HG03565 (cell line): ENCODE measurements around the gene CNGA4.

Experiments used
- ATAC-seq: cut with Tn5 transposase; IDR thresholded peaks from one replicate; pipeline ENCODE4 v1.9.1; 2021; ENCODE audit warnings: mild to moderate bottlenecking, moderate library complexity; ENCODE audit not compliant: unreplicated experiment

The CNGA4 gene

GRCh38 chr11:6238902-6239301 lies at the start of gene CNGA4:
Gene CNGA4, plus strand, starts transcription at chr11:6239089. Its CDS starts 118 bp downstream, at chr11:6239207.
- no peak for ATAC-seq

- ATAC-seq = no peak
Measured at GRCh38 chr11:6191742-6192141, 47.1 kb upstream of the CNGA4 start.

GRCh38 chr11:6194065-6194581 lies 44.8 kb upstream of the CNGA4 start:
- ATAC-seq = no peak

- ATAC-seq = no peak
Measured at GRCh38 chr11:6196396-6196795, 42.5 kb upstream of the CNGA4 start.

GRCh38 chr11:6197466-6198200 lies 41.3 kb upstream of the CNGA4 start:
- ATAC-seq = no peak

- no peak for ATAC-seq
Measured at GRCh38 chr11:6199174-6199810, 39.6 kb upstream of the CNGA4 start, which contains the start of gene OR52W1. Gene OR52W1, plus strand, starts transcription at chr11:6199224. Its CDS starts 0 bp downstream, at chr11:6199224.

GRCh38 chr11:6200975-6201374 lies 37.9 kb upstream of the CNGA4 start:
- ATAC-seq = no peak

- ATAC-seq = no peak
Measured at GRCh38 chr11:6201481-6201880, 37.4 kb upstream of the CNGA4 start.

- ATAC-seq = no peak
Measured at GRCh38 chr11:6202041-6202440, 36.8 kb upstream of the CNGA4 start.

- ATAC-seq = peak; percentile 71
Measured at GRCh38 chr11:6203327-6203726, 35.6 kb upstream of the CNGA4 start.

- no peak for ATAC-seq
Measured at GRCh38 chr11:6204706-6205105, 34.2 kb upstream of the CNGA4 start.

GRCh38 chr11:6205366-6205765 lies 33.5 kb upstream of the CNGA4 start, which contains the start of gene C11orf42:
Gene C11orf42, plus strand, starts transcription at chr11:6205557. Its CDS starts 59 bp downstream, at chr11:6205616.
- ATAC-seq = no peak

- no peak for ATAC-seq
Measured at GRCh38 chr11:6206456-6207180, 32.3 kb upstream of the CNGA4 start.

- ATAC-seq = no peak
Measured at GRCh38 chr11:6209801-6210200, 29.1 kb upstream of the CNGA4 start.

- ATAC-seq = no peak
Measured at GRCh38 chr11:6210274-6210955, 28.5 kb upstream of the CNGA4 start.

GRCh38 chr11:6214530-6214929 lies 24.4 kb upstream of the CNGA4 start:
- ATAC-seq = no peak

- ATAC-seq = no peak
Measured at GRCh38 chr11:6216501-6216900, 22.4 kb upstream of the CNGA4 start.

GRCh38 chr11:6217722-6218121 lies 21.2 kb upstream of the CNGA4 start:
- no peak for ATAC-seq

- ATAC-seq = no peak
Measured at GRCh38 chr11:6219359-6219758, 19.5 kb upstream of the CNGA4 start.

- no peak for ATAC-seq
Measured at GRCh38 chr11:6223854-6224253, 15.0 kb upstream of the CNGA4 start.

GRCh38 chr11:6224421-6224820 lies 14.5 kb upstream of the CNGA4 start:
- ATAC-seq = no peak
